MCF 10A (cell line): ENCODE measurements around the gene MYMK. TPM values are rescaled to one million over a fixed set of nuclear protein-coding genes. Genes with fewer than 3 reads are reported as not detected.

Experiments
- BruUV-seq: library from RNA; stranded (reverse); fragments of 400-500 nt; replicated peaks from 2 replicates; lab custom pipeline; 2021; lab: Mats Ljungman, UMichigan
- CTCF ChIA-PET: fragments of 300-600 bp; sonication (Branson Sonifier 250); formaldehyde crosslinking; extraction: SDS; loops from one replicate; lab custom pipeline; 2021; ENCODE audit warnings: antibody characterized with exemption, inconsistent platforms; lab: Yijun Ruan, JAX
- POLR2A ChIA-PET: fragments of 300-600, 350-650 bp; sonication (Branson Sonifier 250); formaldehyde crosslinking; extraction: SDS; loops from one replicate; lab custom pipeline; 2020; ENCODE audit warnings: antibody characterized with exemption, inconsistent platforms; lab: Yijun Ruan, JAX
- DNase-seq: peaks from one replicate; pipeline ENCODE4 v3.0.0-alpha.2; 2018; ENCODE audit not compliant: unreplicated experiment
- H3K27ac Mint-ChIP-seq: one replicate; pipeline ENCODE4 v1.8.0; 2022; ENCODE audit warnings: mild to moderate bottlenecking, low read depth, mixed read lengths; ENCODE audit not compliant: unreplicated experiment
- H3K27me3 Mint-ChIP-seq: one replicate; pipeline ENCODE4 v1.8.0; 2022; ENCODE audit warnings: mixed read lengths; ENCODE audit not compliant: insufficient read depth, unreplicated experiment
- H3K36me3 Mint-ChIP-seq: one replicate; pipeline ENCODE4 v1.8.0; 2022; ENCODE audit warnings: mild to moderate bottlenecking, moderate library complexity, mixed read lengths; ENCODE audit not compliant: insufficient read depth, unreplicated experiment
- H3K4me1 Mint-ChIP-seq: one replicate; pipeline ENCODE4 v1.8.0; 2022; ENCODE audit warnings: mixed read lengths; ENCODE audit not compliant: insufficient read depth, unreplicated experiment
- H3K4me3 Mint-ChIP-seq: one replicate; pipeline ENCODE4 v1.8.0; 2022; ENCODE audit warnings: mild to moderate bottlenecking, moderate library complexity, mixed read lengths; ENCODE audit not compliant: unreplicated experiment
- H3K9me3 Mint-ChIP-seq: one replicate; pipeline ENCODE4 v1.8.0; 2022; ENCODE audit warnings: mixed read lengths; ENCODE audit not compliant: unreplicated experiment
- CTCF ChIP-seq: fragments of 200-600 bp; IDR thresholded peaks from one replicate; pipeline ENCODE4 v1.8.0; 2022; ENCODE audit warnings: antibody characterized with exemption, mild to moderate bottlenecking; ENCODE audit not compliant: unreplicated experiment
- intact Hi-C: fragments of 100-400 bp; cut with micrococcal nuclease; formaldehyde crosslinking; loops from 2 replicates; pipeline ENCODE4 v1.14.1; 2022
- total RNA-seq: library from RNA; stranded (reverse); gene quantifications from 2 replicates; pipeline ENCODE4 v1.2.3, GENCODE V29; 2022

The MYMK gene
- total RNA-seq, 1 experiment from 2014 or later = not detected

- no peak overlapping the region for H3K27ac Mint-ChIP-seq
- intact Hi-C loops = no loop called here
- no peaks in the 10 kb centered on the region for H3K4me1 Mint-ChIP-seq
- H3K9me3 Mint-ChIP-seq = no peaks in the 10 kb centered on the region
- H3K4me3 Mint-ChIP-seq = no peak overlapping the region
- ChIA-PET CTCF (no interaction called here), POLR2A (no interaction called here)
- no peaks in the 10 kb centered on the region for H3K36me3 Mint-ChIP-seq
- peaks cover 18% of the 10 kb centered on the region for H3K27me3 Mint-ChIP-seq
- BruUV-seq = no TSS peak
- DNase-seq = no peak
- no peak for TF ChIP-seq CTCF
Measured at GRCh38 chr9:133569121-133569785, 44.5 kb upstream of the MYMK start.

GRCh38 chr9:133568186-133568585 lies 43.4 kb upstream of the MYMK start:
- ChIA-PET POLR2A (no interaction called here), CTCF (no interaction called here)
- no peak overlapping the region for H3K27ac Mint-ChIP-seq
- no peaks in the 10 kb centered on the region for H3K36me3 Mint-ChIP-seq
- no TSS peak for BruUV-seq
- intact Hi-C loops = no loop called here
- H3K9me3 Mint-ChIP-seq = no peaks in the 10 kb centered on the region
- TF ChIP-seq CTCF = no peak
- H3K27me3 Mint-ChIP-seq = peaks cover 26% of the 10 kb centered on the region
- no peak overlapping the region for H3K4me3 Mint-ChIP-seq
- no peak for DNase-seq
- no peaks in the 10 kb centered on the region for H3K4me1 Mint-ChIP-seq

GRCh38 chr9:133566817-133567216 lies 42.1 kb upstream of the MYMK start:
- no TSS peak for BruUV-seq
- Mint-ChIP-seq H3K36me3 (no peaks in the 10 kb centered on the region), H3K9me3 (no peaks in the 10 kb centered on the region), H3K4me3 (no peak overlapping the region), H3K27ac (no peak overlapping the region), H3K4me1 (no peaks in the 10 kb centered on the region), H3K27me3 (peaks cover 25% of the 10 kb centered on the region)
- ChIA-PET POLR2A (no interaction called here), CTCF (no interaction called here)
- intact Hi-C loops = no loop called here
- DNase-seq = no peak
- no peak for TF ChIP-seq CTCF

- Mint-ChIP-seq H3K9me3 (no peaks in the 10 kb centered on the region), H3K36me3 (no peaks in the 10 kb centered on the region), H3K4me3 (no peak overlapping the region), H3K27ac (no peak overlapping the region), H3K4me1 (no peaks in the 10 kb centered on the region), H3K27me3 (peaks cover 30% of the 10 kb centered on the region)
- no TSS peak for BruUV-seq
- DNase-seq = no peak
- intact Hi-C loops = no loop called here
- TF ChIP-seq CTCF = no peak
- CTCF ChIA-PET = no interaction called here
- POLR2A ChIA-PET = interaction anchor here (0.7 kb wide), 1 partner anchor 34 kb away, joined by 3 read pairs; no protein-coding TSS in a partner anchor
Measured at GRCh38 chr9:133566382-133566781, 41.6 kb upstream of the MYMK start.
